Measurements from ENCODE around the gene MEGF9.

MEGF9 gene

GRCh38 chr9:120733190-120733589, 18.9 kb upstream of the MEGF9 start:
- in situ Hi-C loops (cut with HindIII; ENCODE audit: low sequenced_read_pairs), result no loop called here

- in situ Hi-C loops (cut with HindIII; ENCODE audit: low sequenced_read_pairs), result no loop called here
These were observed 16.6 kb upstream of the MEGF9 start for GRCh38 chr9:120730654-120731514.

GRCh38 chr9:120729791-120730241, 15.5 kb upstream of the MEGF9 start:
- in situ Hi-C loops (cut with HindIII; ENCODE audit: low sequenced_read_pairs), result no loop called here

- in situ Hi-C loops (cut with HindIII; ENCODE audit: low sequenced_read_pairs), result no loop called here
These were observed 12.2 kb upstream of the MEGF9 start for GRCh38 chr9:120726484-120726883.

- in situ Hi-C loops (cut with HindIII; ENCODE audit: low sequenced_read_pairs), result no loop called here
These were observed 11.6 kb upstream of the MEGF9 start for GRCh38 chr9:120725907-120726306.

GRCh38 chr9:120724757-120725400, 10.6 kb upstream of the MEGF9 start:
- in situ Hi-C loops (cut with HindIII; ENCODE audit: low sequenced_read_pairs), result no loop called here

GRCh38 chr9:120723565-120723964, 9.3 kb upstream of the MEGF9 start:
- in situ Hi-C loops (cut with HindIII; ENCODE audit: low sequenced_read_pairs), result no loop called here

GRCh38 chr9:120720404-120720803, 6.1 kb upstream of the MEGF9 start:
- in situ Hi-C loops (cut with HindIII; ENCODE audit: low sequenced_read_pairs), result no loop called here

- in situ Hi-C loops (cut with HindIII; ENCODE audit: low sequenced_read_pairs), result no loop called here
These were observed 4.0 kb upstream of the MEGF9 start for GRCh38 chr9:120718316-120718715.

- in situ Hi-C loops (cut with HindIII; ENCODE audit: low sequenced_read_pairs), result no loop called here
These were observed 2.9 kb upstream of the MEGF9 start for GRCh38 chr9:120717176-120717575.

- in situ Hi-C loops (cut with HindIII; ENCODE audit: low sequenced_read_pairs), result no loop called here
These were observed 2.2 kb upstream of the MEGF9 start for GRCh38 chr9:120716483-120716882.

GRCh38 chr9:120715389-120715924, 1.2 kb upstream of the MEGF9 start:
- in situ Hi-C loops (cut with HindIII; ENCODE audit: low sequenced_read_pairs), result no loop called here

- in situ Hi-C loops (cut with HindIII; ENCODE audit: low sequenced_read_pairs), result no loop called here
These were observed 647 bp upstream of the MEGF9 start for GRCh38 chr9:120714846-120715388.

- in situ Hi-C loops (cut with HindIII; ENCODE audit: low sequenced_read_pairs), result no loop called here
These were observed 798 bp downstream of the MEGF9 start for GRCh38 chr9:120713257-120714087.

- in situ Hi-C loops (cut with HindIII; ENCODE audit: low sequenced_read_pairs), result no loop called here
These were observed 1.7 kb downstream of the MEGF9 start for GRCh38 chr9:120712539-120713031.

GRCh38 chr9:120711841-120712538, 2.3 kb downstream of the MEGF9 start:
- in situ Hi-C loops (cut with HindIII; ENCODE audit: low sequenced_read_pairs), result no loop called here

- in situ Hi-C loops (cut with HindIII; ENCODE audit: low sequenced_read_pairs), result no loop called here
These were observed 2.9 kb downstream of the MEGF9 start for GRCh38 chr9:120711354-120711753.

GRCh38 chr9:120710110-120710981, 3.9 kb downstream of the MEGF9 start:
- in situ Hi-C loops (cut with HindIII; ENCODE audit: low sequenced_read_pairs), result no loop called here
